HG02938 (cell line): ENCODE data around the gene GARRE1.
"Not testable (repeated sequence)": the region's sequence is repeated elsewhere in the genome, so short reads cannot be mapped to it uniquely, and the experiment has no call there.

Experiments used
- ATAC-seq: cut with Tn5 transposase; IDR thresholded peaks from one replicate; pipeline ENCODE4 v1.9.1; 2021; ENCODE audit warnings: mild to moderate bottlenecking, moderate library complexity; ENCODE audit not compliant: unreplicated experiment

The GARRE1 gene

GRCh38 chr19:34257559-34257924, 3.2 kb downstream of the GARRE1 start:
- ATAC-seq = no peak

DNA sequence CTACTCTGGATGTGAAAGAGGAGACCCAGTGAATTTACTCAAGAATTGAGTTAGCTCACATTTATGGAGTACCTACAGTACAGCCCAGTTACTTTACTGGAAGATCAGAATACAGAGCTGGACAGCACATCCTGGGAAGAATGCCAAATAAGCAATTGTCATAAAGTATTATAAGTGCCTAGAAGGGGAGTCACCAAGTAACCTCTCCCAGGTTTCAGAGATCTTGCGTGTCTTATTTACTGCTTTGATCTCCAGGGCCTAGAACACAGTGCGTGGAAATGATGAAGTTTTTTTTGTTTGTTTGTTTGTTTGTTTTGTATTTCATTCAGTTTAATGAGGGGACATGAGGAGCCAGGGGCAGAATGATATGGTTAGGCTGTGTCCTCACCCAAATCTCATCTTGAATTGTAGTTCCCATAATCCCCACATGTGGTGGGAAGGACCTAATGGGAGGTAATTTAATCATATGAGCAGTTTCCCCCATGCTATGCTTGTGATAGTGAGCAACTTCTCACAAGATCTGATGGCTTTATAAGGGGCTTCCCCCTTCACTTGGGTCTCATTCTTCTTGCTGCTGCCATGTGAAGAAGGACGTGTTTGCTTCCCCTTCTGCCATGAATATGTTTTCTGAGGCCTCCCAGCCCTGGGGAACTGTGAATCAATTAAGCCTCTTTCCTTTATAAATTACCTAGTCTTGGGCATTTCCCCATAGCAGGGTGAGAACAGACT, 5.2 kb downstream of the GARRE1 start:
- ATAC-seq = no peak

DNA sequence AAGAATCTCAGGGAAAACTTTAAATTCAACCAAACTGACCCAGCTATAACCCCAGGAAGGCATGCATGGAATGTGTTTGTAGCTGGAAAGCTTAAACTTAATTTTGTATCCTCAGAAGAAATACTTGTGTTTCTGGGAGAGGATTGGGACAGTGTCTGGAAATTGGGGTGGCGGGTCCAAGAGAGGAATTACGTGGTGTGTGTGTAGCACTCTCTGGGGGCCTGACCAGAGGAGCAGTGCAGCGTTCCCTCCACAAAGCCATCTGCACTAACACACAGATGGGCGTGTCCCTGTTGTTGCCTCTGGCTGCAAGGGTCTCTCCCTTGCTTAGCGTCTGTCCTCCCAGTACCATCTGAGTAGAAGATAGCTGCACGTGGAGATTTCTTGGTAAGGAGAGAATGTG, 6.4 kb downstream of the GARRE1 start:
- ATAC-seq = no peak

- ATAC-seq = no peak
Observed at GRCh38 chr19:34261334-34262109, 7.2 kb downstream of the GARRE1 start.

DNA sequence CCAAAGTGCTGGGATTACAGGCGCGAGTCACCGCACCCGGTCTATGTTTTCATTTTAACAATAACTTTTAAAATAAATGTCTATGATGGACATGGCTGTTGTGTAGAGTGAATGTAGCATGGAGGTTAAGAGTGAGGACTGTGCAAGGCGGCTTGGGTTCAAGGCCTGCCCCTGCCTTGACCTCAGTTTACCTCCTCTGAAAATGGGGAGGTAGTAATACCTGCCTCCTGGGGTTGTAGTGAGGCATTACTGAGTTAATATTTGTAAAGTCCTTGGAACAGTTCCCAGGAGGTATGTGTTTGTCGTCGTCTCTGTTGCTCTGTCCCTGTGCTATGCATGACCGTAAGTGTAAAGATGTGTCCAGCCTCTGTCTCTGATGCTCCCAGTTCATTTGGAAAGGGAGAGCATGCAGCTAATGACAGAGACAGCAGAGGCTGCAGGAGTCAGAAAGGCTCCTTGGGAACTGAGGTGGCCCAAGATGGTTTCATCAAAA, 9.4 kb downstream of the GARRE1 start:
- ATAC-seq = no peak

DNA sequence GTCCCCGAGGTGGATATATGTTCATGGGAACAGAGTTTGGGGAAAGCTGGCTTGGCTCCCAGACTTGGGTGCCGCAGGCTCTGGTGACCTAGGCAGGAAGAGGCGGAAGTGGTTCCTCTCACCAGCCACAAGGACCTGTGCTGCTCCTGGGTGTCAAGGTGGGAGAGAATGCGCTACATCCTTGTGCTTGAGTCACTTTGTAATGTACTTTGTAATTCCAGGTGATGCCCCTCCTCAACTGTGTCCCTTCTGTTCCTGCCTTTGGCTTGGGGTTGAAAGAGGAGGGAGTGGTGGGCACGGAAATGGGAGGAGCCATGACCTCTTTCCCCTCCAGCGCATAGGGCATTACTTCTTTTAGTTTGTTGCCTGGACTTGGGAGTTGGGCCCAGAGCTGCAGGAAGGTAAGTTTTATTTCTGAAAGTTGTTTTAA, 10.9 kb downstream of the GARRE1 start:
- no peak for ATAC-seq

DNA sequence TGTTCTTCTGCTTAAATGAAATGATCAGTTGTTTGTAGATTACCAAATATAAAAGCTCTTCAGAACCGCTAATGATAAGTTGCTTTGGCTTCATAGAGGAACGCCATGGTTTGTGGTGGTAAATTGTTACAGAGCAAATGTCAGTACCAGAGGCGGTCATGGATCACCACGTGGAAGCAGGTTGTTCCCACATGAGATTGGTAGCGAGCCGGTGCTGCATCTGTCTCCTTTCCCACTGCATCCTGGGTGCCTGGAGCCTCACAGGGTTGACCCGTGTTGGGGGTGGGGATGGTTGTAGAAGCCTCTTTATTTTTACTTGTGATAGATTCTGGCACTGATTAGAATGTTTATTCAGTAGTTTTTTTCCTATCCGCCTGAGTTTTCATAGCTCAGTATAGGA, 14.7 kb downstream of the GARRE1 start:
- ATAC-seq = no peak

- ATAC-seq = no peak
Observed at GRCh38 chr19:34269489-34269888, 15.1 kb downstream of the GARRE1 start.

DNA sequence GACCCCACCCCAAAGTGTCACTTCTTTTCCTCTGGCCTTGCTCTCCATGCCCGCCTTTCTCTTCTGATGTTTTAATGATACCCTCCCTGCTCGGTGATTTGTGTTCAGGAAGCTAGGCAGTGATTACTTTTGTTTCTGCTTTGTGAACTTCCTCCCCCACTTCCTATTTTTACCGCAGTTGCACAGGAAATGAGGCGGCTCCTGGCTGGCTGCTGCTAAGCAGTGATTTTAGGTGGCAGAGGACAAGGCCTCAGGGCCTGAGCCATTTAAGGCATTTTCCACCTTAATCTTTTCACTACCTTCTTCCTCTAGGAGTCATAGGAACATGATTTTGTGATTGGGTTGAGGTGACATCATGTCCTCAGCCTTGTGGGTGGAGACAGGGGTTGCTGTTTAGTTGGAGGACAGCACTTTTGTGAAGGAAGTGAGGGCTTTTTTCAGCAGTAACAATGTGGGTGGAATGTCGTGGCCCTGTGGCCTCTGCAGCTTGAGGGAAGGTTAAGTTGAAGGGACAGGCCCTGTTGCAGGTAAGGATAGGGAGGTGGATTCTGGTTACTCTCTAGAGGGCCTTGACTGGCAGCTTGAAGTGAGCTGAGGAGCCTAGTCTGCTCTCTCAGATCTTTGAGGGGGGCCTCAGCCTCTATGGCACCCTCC, 15.7 kb downstream of the GARRE1 start:
- peak; percentile 51 for ATAC-seq

DNA sequence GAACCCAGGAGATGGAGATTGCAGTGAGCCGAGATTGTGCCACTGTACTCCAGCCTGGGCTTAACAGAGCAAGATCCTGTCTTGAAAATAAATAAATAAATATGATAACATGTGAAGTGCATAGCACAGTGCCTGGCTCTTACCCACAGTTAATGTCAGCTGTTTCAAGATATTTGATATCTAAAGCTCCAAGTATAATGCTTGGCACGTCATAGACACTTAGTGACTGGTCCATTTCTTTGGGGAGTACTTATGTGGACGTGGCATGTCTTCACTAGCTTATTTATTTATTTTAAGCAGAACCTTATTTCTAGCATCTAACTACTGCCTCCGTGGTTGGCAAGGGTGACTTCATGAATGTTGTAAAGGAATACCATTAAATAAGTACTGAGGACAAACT, 18.8 kb downstream of the GARRE1 start:
- no peak for ATAC-seq

- ATAC-seq = no peak
Observed at GRCh38 chr19:34274284-34274826, 20.0 kb downstream of the GARRE1 start.

GRCh38 chr19:34274827-34275625, 20.7 kb downstream of the GARRE1 start:
- no peak for ATAC-seq

- no peak for ATAC-seq
Observed at GRCh38 chr19:34275705-34276104, 21.4 kb downstream of the GARRE1 start.

- no peak for ATAC-seq
Observed at GRCh38 chr19:34276614-34277013, 22.3 kb downstream of the GARRE1 start.

DNA sequence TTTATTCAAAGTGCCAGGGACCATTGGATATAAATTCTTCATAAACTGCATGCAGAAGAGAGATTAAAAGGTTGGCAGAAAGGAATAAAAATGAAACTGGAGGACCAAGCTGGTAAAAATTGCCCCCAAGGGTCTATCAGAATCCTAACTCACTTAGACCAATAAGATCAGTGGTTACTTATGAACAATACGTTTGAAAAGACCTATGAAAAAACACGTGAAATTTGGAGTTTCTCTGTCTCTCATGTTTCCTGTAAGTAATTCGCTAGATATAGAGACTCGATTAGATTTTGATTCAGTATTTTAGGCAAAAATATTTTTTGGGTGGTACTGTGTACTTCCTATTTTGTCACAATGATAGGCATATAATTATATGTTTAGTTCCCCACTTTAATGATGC, 22.9 kb downstream of the GARRE1 start:
- ATAC-seq = no peak

GRCh38 chr19:34278783-34279182, 24.4 kb downstream of the GARRE1 start:
- no peak for ATAC-seq

DNA sequence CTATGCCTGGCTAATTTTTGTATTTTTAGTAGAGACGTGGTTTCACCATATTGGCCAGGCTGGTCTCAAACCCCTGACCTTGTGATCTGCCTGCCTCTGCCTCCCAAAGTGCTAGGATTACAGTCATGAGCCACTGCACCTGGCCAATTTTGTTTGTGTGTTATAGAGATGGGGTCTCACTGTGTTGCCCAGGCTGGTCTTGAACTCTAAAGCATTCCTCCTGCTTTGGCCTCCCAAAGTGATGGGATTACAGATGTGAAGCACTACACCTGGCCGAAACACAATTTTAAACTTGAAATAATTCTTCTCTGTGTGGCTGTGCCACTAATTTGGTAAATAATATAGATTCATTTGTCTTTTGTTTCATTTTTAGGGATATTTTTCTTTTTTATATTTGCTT, 27.1 kb downstream of the GARRE1 start:
- not testable (repeated sequence) for ATAC-seq

DNA sequence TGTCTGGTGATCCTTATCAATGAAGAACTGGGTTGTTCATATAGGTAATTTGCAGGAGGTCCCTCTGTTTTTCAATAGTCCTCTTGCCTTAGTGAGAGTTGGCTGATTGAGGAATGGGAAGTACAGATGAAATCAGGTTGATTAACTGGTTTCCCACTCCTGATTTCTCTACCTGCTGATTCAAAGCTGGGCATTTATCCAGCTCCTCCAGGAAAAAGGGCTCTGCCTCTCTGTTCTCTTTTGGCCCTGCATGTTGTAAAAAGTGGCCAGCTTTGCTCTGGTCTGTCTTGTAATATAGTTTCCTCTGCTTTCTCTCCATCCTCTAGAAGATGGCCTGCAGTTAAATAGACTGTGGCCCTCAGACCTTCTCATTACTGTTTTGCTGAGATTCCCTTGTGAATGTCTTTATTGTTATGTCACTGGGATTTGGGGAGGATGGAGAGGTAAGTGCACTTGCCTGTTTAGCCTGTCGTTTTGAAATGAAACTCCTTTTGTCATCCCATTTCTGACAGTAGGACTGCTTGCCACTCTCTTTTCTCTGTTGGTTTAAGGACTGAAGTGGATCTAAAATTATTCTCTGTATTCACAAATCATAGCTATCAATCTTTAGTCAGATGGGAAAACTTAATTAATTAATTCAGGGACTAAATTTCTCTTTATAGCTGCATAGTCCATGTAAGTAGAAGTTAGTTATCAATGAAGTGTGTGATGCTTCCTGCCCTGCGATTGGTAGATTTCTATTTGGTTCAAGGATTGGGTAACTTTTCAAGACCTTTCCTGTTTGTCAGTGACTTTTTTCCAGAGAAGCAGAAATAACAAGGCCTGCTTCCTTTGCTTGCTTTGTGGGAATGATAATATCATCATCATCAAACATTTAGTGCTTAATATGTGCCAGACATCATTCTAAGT, 28.5 kb downstream of the GARRE1 start:
- no peak for ATAC-seq

DNA sequence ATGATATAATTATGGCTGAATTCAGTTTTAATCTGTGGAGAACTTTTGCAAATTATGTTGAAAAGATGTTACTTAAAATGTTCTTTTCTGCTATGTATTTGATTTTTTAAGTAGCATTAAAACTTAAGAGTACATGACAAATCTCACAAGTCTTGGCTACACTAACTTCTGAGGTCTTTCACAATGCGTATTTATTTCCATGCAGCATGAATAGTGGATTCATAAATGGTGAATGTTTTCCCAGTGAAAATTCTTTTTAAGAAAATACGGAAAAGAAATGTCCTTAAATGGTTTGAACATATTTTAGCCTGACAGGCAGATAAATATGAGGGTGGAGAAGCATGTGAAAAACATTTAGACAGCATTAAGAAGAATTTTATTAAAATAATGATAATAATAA, 30.2 kb downstream of the GARRE1 start:
- no peak for ATAC-seq
